IMR-90 (cell line): ENCODE data around the gene LDLRAD3. TPM values are rescaled to one million over a fixed set of nuclear protein-coding genes. Genes with fewer than 3 reads are reported as not detected.

Source experiments
- ATAC-seq: fragments of 200-7000 bp; cut with Tn5 transposase; 2 replicates; pipeline ENCODE4 v1.9.1; 2020; ENCODE audit warnings: low read depth, mild to moderate bottlenecking, moderate library complexity
- BruUV-seq: library from RNA; stranded (reverse); fragments of 400-500 nt; replicated peaks from 2 replicates; lab custom pipeline; 2021; lab: Mats Ljungman, UMichigan
- CTCF ChIA-PET: fragments of 300-600 bp; formaldehyde crosslinking; extraction: SDS; loops from one replicate; lab custom pipeline; 2021; ENCODE audit warnings: antibody characterized with exemption; lab: Yijun Ruan, JAX
- POLR2A ChIA-PET: fragments of 300-600 bp; sonication (Branson Sonifier 250); formaldehyde crosslinking; loops from one replicate; lab custom pipeline; 2022; ENCODE audit warnings: antibody characterized with exemption; ENCODE audit not compliant: unreplicated experiment; lab: Charles Lee
- DNase-seq: peaks from one replicate; pipeline ENCODE4 v3.0.0; 2013
- H2AFZ ChIP-seq: replicated peaks from 2 replicates; pipeline ENCODE3; 2013; ENCODE audit warnings: low read length, mild to moderate bottlenecking; ENCODE audit not compliant: poor library complexity
- H2AK5ac ChIP-seq: 2 replicates; pipeline ENCODE4 v1.6.1; 2013; ENCODE audit warnings: low read depth, low read length, inconsistent platforms
- H2AK9ac ChIP-seq: replicated peaks from 2 replicates; pipeline ENCODE3; 2013; ENCODE audit warnings: mild to moderate bottlenecking, low read depth, low read length, moderate library complexity; ENCODE audit not compliant: poor library complexity
- H2BK120ac ChIP-seq: 2 replicates; pipeline ENCODE4 v1.6.1; 2013; ENCODE audit warnings: low read depth, low read length, inconsistent platforms
- H2BK15ac ChIP-seq: 3 replicates; pipeline ENCODE4 v1.6.1; 2013; ENCODE audit warnings: low read depth, low read length, inconsistent platforms
- H2BK20ac ChIP-seq: 2 replicates; pipeline ENCODE4 v1.6.1; 2013; ENCODE audit warnings: low read depth, mild to moderate bottlenecking, inconsistent platforms, low read length, moderate library complexity
- H2BK5ac ChIP-seq: 2 replicates; pipeline ENCODE4 v1.6.1; 2013; ENCODE audit warnings: mild to moderate bottlenecking, low read depth, low read length, inconsistent platforms; ENCODE audit not compliant: poor library complexity, severe bottlenecking
- H3K14ac ChIP-seq: replicated peaks from 2 replicates; pipeline ENCODE4 v1.6.1; 2013; ENCODE audit warnings: low read depth, low read length, inconsistent platforms
- H3K18ac ChIP-seq: 2 replicates; pipeline ENCODE4 v1.6.1; 2013; ENCODE audit warnings: low read depth, low read length, control low read depth
- H3K23ac ChIP-seq: 2 replicates; pipeline ENCODE4 v1.6.1; 2013; ENCODE audit warnings: low read depth, low read length, inconsistent platforms
- H3K27ac ChIP-seq: 2 replicates; pipeline ENCODE4 v1.5.1; 2013; ENCODE audit warnings: mild to moderate bottlenecking, control low read depth, low read length; ENCODE audit not compliant: insufficient read depth
- H3K27me3 ChIP-seq: 2 replicates; pipeline ENCODE4 v1.6.1; 2013; ENCODE audit warnings: low read length; ENCODE audit not compliant: control insufficient read depth, insufficient read depth
- H3K36me3 ChIP-seq: 2 replicates; pipeline ENCODE4 v1.6.1; 2013; ENCODE audit warnings: low read length, mixed read lengths; ENCODE audit not compliant: control insufficient read depth, insufficient read depth
- H3K4ac ChIP-seq: 2 replicates; pipeline ENCODE4 v1.6.1; 2013; ENCODE audit warnings: low read depth, low read length, inconsistent platforms
- H3K4me1 ChIP-seq: 2 replicates; pipeline ENCODE4 v1.6.1; 2013; ENCODE audit warnings: low read length, mixed read lengths; ENCODE audit not compliant: control insufficient read depth, insufficient read depth
- H3K4me2 ChIP-seq: 2 replicates; pipeline ENCODE4 v1.6.1; 2013; ENCODE audit warnings: low read depth, mild to moderate bottlenecking, control low read depth, low read length, moderate library complexity
- H3K4me3 ChIP-seq: 2 replicates; pipeline ENCODE4 v1.5.1; 2013; ENCODE audit warnings: low read depth, mild to moderate bottlenecking, control low read depth, low read length, moderate library complexity; ENCODE audit not compliant: insufficient read depth
- H3K56ac ChIP-seq: 2 replicates; pipeline ENCODE4 v1.6.1; 2013; ENCODE audit warnings: low read length, inconsistent platforms; ENCODE audit not compliant: insufficient read depth; ENCODE audit errors: extremely low read depth
- H3K79me1 ChIP-seq, 2 experiments: 2 replicates each; pipeline ENCODE4 v1.6.1; 2013; ENCODE audit warnings: low read length in 2 of 2, inconsistent platforms in 1 of 2, low read depth in 1 of 2
- H3K9ac ChIP-seq: 2 replicates; pipeline ENCODE4 v1.6.1; 2013; ENCODE audit warnings: low read depth, low read length, control low read depth
- H3K9me1 ChIP-seq: 2 replicates; pipeline ENCODE4 v1.6.1; 2013; ENCODE audit warnings: low read length, inconsistent platforms; ENCODE audit not compliant: insufficient read depth
- H3K9me3 ChIP-seq: 2 replicates; pipeline ENCODE4 v1.6.1; 2013; ENCODE audit warnings: low read length; ENCODE audit not compliant: control insufficient read depth, insufficient read depth
- H4K20me1 ChIP-seq: 2 replicates; pipeline ENCODE4 v1.6.1; 2013; ENCODE audit warnings: low read length, inconsistent platforms; ENCODE audit not compliant: insufficient read depth
- H4K5ac ChIP-seq: 2 replicates; pipeline ENCODE4 v1.6.1; 2013; ENCODE audit warnings: mild to moderate bottlenecking, low read depth, low read length, control low read depth
- H4K8ac ChIP-seq, 2 experiments: 2 replicates each; pipeline ENCODE4 v1.6.1; 2013; ENCODE audit warnings: low read depth in 2 of 2, low read length in 2 of 2, control low read depth in 1 of 2, inconsistent platforms in 1 of 2
- H4K91ac ChIP-seq: 2 replicates; pipeline ENCODE4 v1.6.1; 2013; ENCODE audit warnings: low read depth, low read length, inconsistent platforms; ENCODE audit not compliant: insufficient read depth
- CEBPB ChIP-seq: IDR thresholded peaks from 2 replicates; pipeline ENCODE4 v1.6.1; 2012; ENCODE audit warnings: low read depth, low read length, improper control_type of control experiment
- FOS ChIP-seq: fragments of 150-350 bp; IDR thresholded peaks from 2 replicates; pipeline ENCODE4 v1.6.1; 2016; ENCODE audit warnings: low read depth, low read length
- WGBS, 2 experiments: methylation state at CpG; one replicate each; pipeline versions ENCODE4 v1.1.5 to v1.1.7; 2013; ENCODE audit warnings: missing lambda C conversion rate in 2 of 2; ENCODE audit not compliant: insufficient read length in 1 of 2; ENCODE audit errors: extremely low coverage in 2 of 2; 5-methylcytosine and 5-hydroxymethylcytosine counted together
- dilution Hi-C: fragments of 300-500 bp; cut with HindIII; formaldehyde crosslinking; loops from one replicate; pipeline ENCODE4 v1.14.3; 2018; ENCODE audit warnings: low sequenced_read_pairs; ENCODE audit not compliant: unreplicated experiment
- in situ Hi-C: fragments of 300-500 bp; cut with MboI; formaldehyde crosslinking; loops from 3 replicates; pipeline ENCODE4 v1.14.3; 2019; ENCODE audit warnings: low sequenced_read_pairs, inconsistent platforms, mixed read lengths
- intact Hi-C: fragments of 100-400 bp; cut with micrococcal nuclease; formaldehyde crosslinking; loops from 2 replicates; pipeline ENCODE4 v1.10.0; 2022
- polyA plus RNA-seq, 3 experiments: library from polyadenylated mRNA; depleted of rRNA; stranded (reverse); fragments of >200 nt; gene quantifications; 2 replicates each; pipeline ENCODE4 v1.2.3, GENCODE V29; 2012; ENCODE audit warnings: low replicate concordance in 1 of 3
- total RNA-seq: library from RNA; depleted of rRNA; stranded (reverse); fragments of >200 nt; gene quantifications from 2 replicates; pipeline ENCODE4 v1.2.3, GENCODE V29; 2012
- TF ChIP-seq, protein P1 (sequence below): fragments of 150-350 bp; IDR thresholded peaks from 2 replicates; pipeline ENCODE4 v1.6.1; 2016; ENCODE audit warnings: low read depth, mild to moderate bottlenecking, low read length, moderate library complexity, borderline replicate concordance

LDLRAD3 gene
- total and polyA plus RNA-seq, 2 of the 4 experiments (the other 2 are of a cell fraction) = 2.7 to 6.4 TPM

- in situ Hi-C loops = no loop called here
- intact Hi-C loops = no loop called here
- ATAC-seq (no peak), DNase-seq (peak; percentile 33)
- no peak overlapping the region for H2BK5ac ChIP-seq
- H3K27me3 ChIP-seq = no peaks in the 10 kb centered on the region
- dilution Hi-C loops = no loop called here
- no peaks in the 10 kb centered on the region for H3K9me3 ChIP-seq
- H4K91ac ChIP-seq = no peak overlapping the region
- no peak overlapping the region for H3K14ac ChIP-seq
- no peak overlapping the region for H3K56ac ChIP-seq
- peaks cover 2% of the 10 kb centered on the region; the same call in 1 of the 2 replicates for H3K4me1 ChIP-seq
- H3K18ac ChIP-seq = no peak overlapping the region
- H3K9ac ChIP-seq = no peak overlapping the region
- H3K9me1 ChIP-seq = peaks cover 8% of the 10 kb centered on the region; the same call in 1 of the 2 replicates
- no peak overlapping the region for H2BK120ac ChIP-seq
- H2BK15ac ChIP-seq = no peak overlapping the region
- BruUV-seq = no TSS peak
- H3K4me2 ChIP-seq = no peak overlapping the region
- ChIA-PET CTCF (interaction anchor here (1.1 kb wide), 1 partner anchor 12 kb away, joined by 3 read pairs; no protein-coding TSS in a partner anchor), POLR2A (interaction anchor here (0.5 to 0.9 kb wide), 2 partner anchors 10 to 14 kb away, joined by 3 read pairs; no protein-coding TSS in a partner anchor)
- 67% methylated on average over 2 of the region's 10 CpGs; no CpG with 5 or more reads in 1 of the 2 experiments for WGBS, 2 experiments
- H3K27ac ChIP-seq = no peak overlapping the region
- no peak overlapping the region for H4K5ac ChIP-seq
- H4K8ac ChIP-seq = no peak overlapping the region
- TF ChIP-seq CEBPB (no peak), FOS (no peak)
- TF ChIP-seq, protein P1, sequence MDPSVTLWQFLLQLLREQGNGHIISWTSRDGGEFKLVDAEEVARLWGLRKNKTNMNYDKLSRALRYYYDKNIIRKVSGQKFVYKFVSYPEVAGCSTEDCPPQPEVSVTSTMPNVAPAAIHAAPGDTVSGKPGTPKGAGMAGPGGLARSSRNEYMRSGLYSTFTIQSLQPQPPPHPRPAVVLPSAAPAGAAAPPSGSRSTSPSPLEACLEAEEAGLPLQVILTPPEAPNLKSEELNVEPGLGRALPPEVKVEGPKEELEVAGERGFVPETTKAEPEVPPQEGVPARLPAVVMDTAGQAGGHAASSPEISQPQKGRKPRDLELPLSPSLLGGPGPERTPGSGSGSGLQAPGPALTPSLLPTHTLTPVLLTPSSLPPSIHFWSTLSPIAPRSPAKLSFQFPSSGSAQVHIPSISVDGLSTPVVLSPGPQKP = no peak
- H3K79me1 ChIP-seq = peaks cover 8 to 16% of the 10 kb centered on the region in 2 experiments; a peak in 3 of 4 replicates
- H3K23ac ChIP-seq = no peak overlapping the region
- H3K4ac ChIP-seq = no peak overlapping the region
- H2AK5ac ChIP-seq = no peak overlapping the region
- no peaks in the 10 kb centered on the region for H3K36me3 ChIP-seq
- no peak overlapping the region for H2AFZ ChIP-seq
- peaks cover 3% of the 10 kb centered on the region; the same call in 1 of the 2 replicates for H4K20me1 ChIP-seq
- H2AK9ac ChIP-seq = no peak overlapping the region
- H3K4me3 ChIP-seq = no peak overlapping the region
- no peak overlapping the region for H2BK20ac ChIP-seq
Measured at GRCh38 chr11:35968386-35969088, 24.7 kb downstream of the LDLRAD3 start.
